ENCODE measurements around the gene LRRC2. TPM values are rescaled to one million over a fixed set of nuclear protein-coding genes. Genes with fewer than 3 reads are reported as not detected.
A peak's percentile ranks its signal among the peaks of the same experiment; 100 is the strongest.
"Not testable (repeated sequence)": the region's sequence is repeated elsewhere in the genome, so short reads cannot be mapped to it uniquely, and the experiment has no call there.

LRRC2 gene
- total and polyA plus RNA-seq, 8 donors = 1.0 to 4.6 (median 1.8) TPM; not detected in 1

- Histone ChIP-seq H3K9me3 (no peaks in the 10 kb centered on the region), H3K27me3 (peaks cover 0 to 27% (median 0%) of the 10 kb centered on the region in 3 donors), H3K4me1 (peaks cover 21 to 42% (median 27%) of the 10 kb centered on the region in 4 donors), H3K27ac (peak overlapping the region; percentile 63 to 81 (median 64)), H3K4me3 (no peak overlapping the region), H3K36me3 (no peaks in the 10 kb centered on the region)
- intact Hi-C loops (cut with DNase I; ENCODE audit: low total_unique reads) = no loop called here
- TF ChIP-seq POLR2A (IDR thresholded peaks at IDR 0.05) (no peak), POLR2AphosphoS5 (IDR thresholded peaks at IDR 0.05) (no peak), CTCF (IDR thresholded peaks at IDR 0.05) (no peak), EP300 (IDR thresholded peaks at IDR 0.05) (no peak)
- 24 to 56% (median 29%) methylated on average over 14 of the region's 14 CpGs for WGBS, 5 donors
- DNase-seq = peak in 1 of 2 donors; percentile 34
These were observed 13.7 kb upstream of the LRRC2 start for GRCh38 chr3:46579756-46580286.

- DNase-seq = peak in 1 of 2 donors; percentile 47
- H3K4me1 ChIP-seq = peaks cover 22 to 49% (median 31%) of the 10 kb centered on the region in 4 donors
- peak overlapping the region; percentile 63 to 81 (median 64) for H3K27ac ChIP-seq
- 32 to 52% (median 36%) methylated on average over 10 of the region's 10 CpGs for WGBS, 5 donors
- no peak for TF ChIP-seq CTCF (IDR thresholded peaks at IDR 0.05)
- TF ChIP-seq POLR2AphosphoS5 (IDR thresholded peaks at IDR 0.05) = peak in 1 of 3 donors; percentile 55
- H3K9me3 ChIP-seq = no peaks in the 10 kb centered on the region
- H3K27me3 ChIP-seq = peaks cover 0 to 27% (median 0%) of the 10 kb centered on the region in 3 donors
- no peaks in the 10 kb centered on the region for H3K36me3 ChIP-seq
- no peak overlapping the region for H3K4me3 ChIP-seq
- intact Hi-C loops (cut with DNase I; ENCODE audit: low total_unique reads) = no loop called here
These were observed 13.1 kb upstream of the LRRC2 start for GRCh38 chr3:46578973-46579755.

GRCh38 chr3:46577580-46578249 lies 11.6 kb upstream of the LRRC2 start:
- peaks cover 22 to 51% (median 36%) of the 10 kb centered on the region in 4 donors for H3K4me1 ChIP-seq
- DNase-seq; intact Hi-C loops (cut with DNase I; ENCODE audit: low total_unique reads); H3K9me3 ChIP-seq; H3K4me3 ChIP-seq; H3K27ac ChIP-seq; H3K36me3 ChIP-seq: not testable (repeated sequence)
- H3K27me3 ChIP-seq = peaks cover 0 to 27% (median 0%) of the 10 kb centered on the region in 3 donors
- WGBS, 5 donors = 69 to 86% (median 81%) methylated on average over 15 to 18 of the region's 18 CpGs

GRCh38 chr3:46576879-46577278 lies 10.8 kb upstream of the LRRC2 start:
- H3K4me3 ChIP-seq = no peak overlapping the region

GRCh38 chr3:46576386-46576785 lies 10.3 kb upstream of the LRRC2 start:
- no peaks in the 10 kb centered on the region for H3K36me3 ChIP-seq
- H3K27ac ChIP-seq = no peak overlapping the region
- no peaks in the 10 kb centered on the region for H3K9me3 ChIP-seq
- H3K27me3 ChIP-seq = peaks cover 0 to 27% (median 0%) of the 10 kb centered on the region in 3 donors
- TF ChIP-seq EP300 (IDR thresholded peaks at IDR 0.05) = no peak
- TF ChIP-seq POLR2AphosphoS5 (IDR thresholded peaks at IDR 0.05) = no peak
- no peak for TF ChIP-seq POLR2A (IDR thresholded peaks at IDR 0.05)
- TF ChIP-seq CTCF (IDR thresholded peaks at IDR 0.05) = no peak
- intact Hi-C loops (cut with DNase I; ENCODE audit: low total_unique reads) = no loop called here
- H3K4me3 ChIP-seq = no peak overlapping the region
- 74 to 83% (median 78%) methylated on average over 9 to 10 of the region's 10 CpGs for whole genome bisulfite sequencing, 5 donors
- no peak for DNase-seq
- H3K4me1 ChIP-seq = peaks cover 22 to 51% (median 36%) of the 10 kb centered on the region in 4 donors

More at GRCh38 chr3:46576879-46577278, 10.8 kb upstream of the LRRC2 start:
- Histone ChIP-seq H3K9me3 (no peaks in the 10 kb centered on the region), H3K4me1 (peaks cover 22 to 51% (median 36%) of the 10 kb centered on the region in 4 donors), H3K27ac (no peak overlapping the region), H3K36me3 (no peaks in the 10 kb centered on the region), H3K27me3 (peaks cover 0 to 27% (median 0%) of the 10 kb centered on the region in 3 donors)
- DNase-seq = peak in 1 of 2 donors; percentile 60
- intact Hi-C loops (cut with DNase I; ENCODE audit: low total_unique reads) = no loop called here
- WGBS, 5 donors = 33 to 54% (median 42%) methylated on average over 15 to 21 of the region's 21 CpGs
- TF ChIP-seq POLR2AphosphoS5 (IDR thresholded peaks at IDR 0.05) = no peak
